GM19395 (cell line): Measurements from ENCODE around the gene SIGLEC12.
"Not testable (repeated sequence)": the region's sequence is repeated elsewhere in the genome, so short reads cannot be mapped to it uniquely, and the experiment has no call there.

Source experiments
- ATAC-seq: cut with Tn5 transposase; IDR thresholded peaks from one replicate; pipeline ENCODE4 v1.9.1; 2021; ENCODE audit warnings: mild to moderate bottlenecking, moderate library complexity; ENCODE audit not compliant: unreplicated experiment

The SIGLEC12 gene

GRCh38 chr19:51524666-51525264 is 23.2 kb upstream of the SIGLEC12 start:
- ATAC-seq = no peak

- ATAC-seq = no peak
Measured at GRCh38 chr19:51521781-51522180, 20.2 kb upstream of the SIGLEC12 start.

GRCh38 chr19:51521357-51521756 is 19.8 kb upstream of the SIGLEC12 start:
- ATAC-seq = no peak

GRCh38 chr19:51520728-51521127 is 19.1 kb upstream of the SIGLEC12 start:
- ATAC-seq = no peak

GRCh38 chr19:51514866-51515481 is 13.4 kb upstream of the SIGLEC12 start:
- no peak for ATAC-seq

GRCh38 chr19:51513968-51514367 is 12.4 kb upstream of the SIGLEC12 start:
- ATAC-seq = no peak

- ATAC-seq = no peak
Measured at GRCh38 chr19:51511353-51511752, 9.8 kb upstream of the SIGLEC12 start.

- no peak for ATAC-seq
Measured at GRCh38 chr19:51509823-51510660, 8.4 kb upstream of the SIGLEC12 start.

GRCh38 chr19:51508059-51508733 is 6.6 kb upstream of the SIGLEC12 start:
- no peak for ATAC-seq

- ATAC-seq = no peak
Measured at GRCh38 chr19:51507640-51508058, 6.0 kb upstream of the SIGLEC12 start.

GRCh38 chr19:51507192-51507591 is 5.6 kb upstream of the SIGLEC12 start:
- ATAC-seq = no peak

GRCh38 chr19:51505904-51506303 is 4.3 kb upstream of the SIGLEC12 start:
- no peak for ATAC-seq

GRCh38 chr19:51503896-51504295 is 2.3 kb upstream of the SIGLEC12 start:
- ATAC-seq = no peak

- ATAC-seq = no peak
Measured at GRCh38 chr19:51503286-51503817, 1.8 kb upstream of the SIGLEC12 start.

- ATAC-seq = not testable (repeated sequence)
Measured at GRCh38 chr19:51500931-51501330, 669 bp downstream of the SIGLEC12 start.

- ATAC-seq = no peak
Measured at GRCh38 chr19:51497666-51498065, 3.9 kb downstream of the SIGLEC12 start.

GRCh38 chr19:51493776-51494175 is 7.8 kb downstream of the SIGLEC12 start:
- ATAC-seq = no peak

GRCh38 chr19:51491586-51491985 is 10.0 kb downstream of the SIGLEC12 start:
- ATAC-seq = no peak

- no peak for ATAC-seq
Measured at GRCh38 chr19:51490676-51491075, 10.9 kb downstream of the SIGLEC12 start.

- ATAC-seq = no peak
Measured at GRCh38 chr19:51489113-51489512, 12.5 kb downstream of the SIGLEC12 start.

- ATAC-seq = no peak
Measured at GRCh38 chr19:51488491-51488890, 13.1 kb downstream of the SIGLEC12 start.
